Endometrial microvascular endothelial cells (primary cell): ENCODE measurements around the gene PDE3A. TPM values are rescaled to one million over a fixed set of nuclear protein-coding genes. Genes with fewer than 3 reads are reported as not detected.

Experiments
- in situ Hi-C: cut with HindIII; loops from 2 replicates; pipeline ENCODE4 v1.10.0; 2017; ENCODE audit warnings: low sequenced_read_pairs, low pct_unique_long_range_greater_than_20kb; ENCODE audit errors: inconsistent ontology term
- total RNA-seq: library from RNA; depleted of rRNA; stranded (reverse); fragments of >200 nt; gene quantifications from one replicate; pipeline ENCODE4 v1.2.3, GENCODE V29; 2015; ENCODE audit errors: inconsistent ontology term

PDE3A gene
- total RNA-seq, 1 donor from 2014 or later = 8.2 TPM

DNA sequence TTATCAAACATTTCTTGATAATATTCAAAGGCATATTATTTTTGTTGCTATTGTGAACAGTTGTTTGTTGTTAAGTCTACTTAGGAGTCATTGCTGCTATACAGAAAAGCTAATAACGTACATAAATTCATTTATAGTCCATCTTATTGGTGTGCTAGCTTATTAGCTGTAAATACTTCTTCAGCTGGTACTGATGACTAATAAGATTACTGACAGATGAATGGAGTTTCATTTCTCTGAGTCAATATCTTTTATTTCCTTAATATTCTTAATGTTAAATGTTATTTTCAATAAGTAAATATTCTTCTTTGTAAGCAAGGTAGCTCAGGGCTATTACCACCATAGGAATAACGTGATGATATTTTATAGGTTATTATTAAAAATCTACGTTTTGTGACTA is 187.4 kb downstream of the PDE3A start:
- in situ Hi-C loops = no loop called here

DNA sequence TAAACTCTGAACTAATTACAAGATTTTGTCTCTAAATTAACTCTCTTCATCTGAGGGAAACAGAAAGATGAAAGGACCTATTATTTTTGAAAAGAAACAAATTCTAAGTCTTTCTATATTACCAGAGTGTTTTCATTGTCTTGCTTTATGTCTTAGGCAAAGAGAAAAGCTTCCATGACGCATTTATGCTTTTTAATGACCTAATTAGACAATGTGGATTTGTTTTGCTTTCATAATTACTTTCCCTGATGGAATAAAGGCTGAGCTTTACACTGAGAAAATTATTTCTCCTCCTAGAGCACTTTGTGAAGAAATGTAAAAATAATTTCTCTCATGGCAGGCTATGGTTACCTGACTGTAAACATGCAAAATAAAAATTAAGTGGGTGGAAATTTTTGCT is 188.8 kb downstream of the PDE3A start:
- in situ Hi-C loops = no loop called here

DNA sequence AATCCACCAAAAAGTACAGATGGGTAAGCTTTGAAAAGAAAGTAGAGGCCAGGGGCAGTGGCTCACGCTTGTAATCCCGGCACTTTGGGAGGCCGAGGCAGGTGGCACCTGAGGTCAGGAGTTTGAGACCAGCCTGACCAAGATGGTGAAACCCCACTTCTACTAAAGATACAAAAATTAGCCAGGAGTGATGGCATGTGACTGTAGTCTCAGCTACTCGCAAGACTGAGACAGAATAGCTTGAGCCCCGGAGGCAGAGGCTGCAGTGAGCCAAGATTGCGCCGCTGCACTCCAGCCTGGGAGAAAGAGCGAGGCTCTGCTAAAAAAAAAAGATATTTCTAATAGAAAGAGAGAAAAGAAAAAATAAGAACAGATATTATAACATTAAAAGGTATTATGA is 192.6 kb downstream of the PDE3A start:
- in situ Hi-C loops = no loop called here

DNA sequence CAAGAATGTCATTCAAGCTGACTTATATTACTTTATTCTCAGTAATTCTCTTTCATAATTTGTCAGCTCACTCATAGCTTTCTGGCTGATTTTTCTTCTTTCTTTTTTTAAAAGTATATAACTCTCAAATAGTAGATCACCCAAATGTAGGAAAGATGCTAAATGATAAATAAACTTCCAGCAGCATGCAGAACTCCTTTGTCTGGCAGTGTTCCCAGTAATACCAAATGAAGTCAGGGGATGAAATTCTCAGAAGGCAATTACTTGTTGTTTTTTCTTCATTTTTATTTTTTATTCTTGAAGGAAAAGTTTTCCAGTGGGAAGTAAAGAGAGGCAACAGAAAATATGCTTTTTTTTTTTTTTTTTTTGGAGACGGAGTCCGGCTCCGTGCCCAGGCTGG is 193.5 kb downstream of the PDE3A start:
- in situ Hi-C loops = no loop called here

DNA sequence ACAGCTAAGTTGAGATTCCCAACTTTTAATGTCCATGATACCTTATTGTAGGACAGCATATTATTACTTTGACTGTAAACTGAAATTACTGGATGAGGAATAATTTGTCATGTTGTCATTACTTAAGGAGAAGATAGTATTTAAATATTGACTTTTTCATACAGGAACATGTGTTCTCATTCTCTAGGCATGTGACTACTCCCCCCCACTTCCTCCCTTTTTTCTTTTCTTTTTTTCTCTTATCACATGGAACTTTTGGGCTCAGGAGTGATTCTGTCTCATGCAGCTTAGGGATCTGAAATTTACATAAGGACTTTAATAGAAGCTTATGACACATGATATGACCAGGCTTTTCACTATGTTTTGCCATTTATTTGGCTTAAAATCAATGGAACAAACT is 199.1 kb downstream of the PDE3A start:
- in situ Hi-C loops = no loop called here

DNA sequence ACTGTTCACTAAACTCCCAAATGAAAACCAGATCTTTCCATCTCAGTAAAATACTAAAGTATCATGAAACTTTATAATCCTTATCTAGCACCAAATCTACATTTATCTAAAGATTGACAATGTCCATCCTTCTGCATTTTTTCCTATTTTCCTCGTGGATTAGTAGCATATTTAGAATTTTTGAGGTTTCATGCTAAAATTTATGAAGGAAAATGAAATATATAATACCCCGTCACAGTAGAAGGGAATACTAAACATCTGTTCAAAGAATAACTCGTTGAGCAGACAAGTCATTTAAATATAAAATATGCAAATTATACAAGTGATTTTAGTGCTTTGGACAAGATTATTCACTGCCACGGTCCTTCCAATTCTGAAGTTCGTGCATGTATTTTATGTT is 204.1 kb downstream of the PDE3A start:
- in situ Hi-C loops = no loop called here

DNA sequence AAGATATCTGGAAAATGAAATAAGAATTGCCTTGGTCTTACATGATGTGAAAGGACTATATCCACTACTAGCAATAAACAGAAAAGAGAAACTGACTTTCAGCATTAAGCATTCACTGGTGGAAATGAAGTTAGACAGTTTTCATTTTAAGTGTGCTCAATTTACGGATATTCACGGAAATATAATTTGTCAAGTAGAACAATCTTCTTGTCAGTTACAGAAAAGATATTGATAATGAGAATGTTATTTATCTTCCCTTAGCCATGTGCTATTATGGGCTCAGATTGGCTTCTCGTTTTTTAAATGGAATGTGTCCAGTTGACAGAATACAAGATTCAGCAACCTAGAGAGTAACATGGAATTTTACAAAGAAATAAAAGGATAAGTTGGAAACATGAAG is 208.2 kb downstream of the PDE3A start:
- in situ Hi-C loops = no loop called here

DNA sequence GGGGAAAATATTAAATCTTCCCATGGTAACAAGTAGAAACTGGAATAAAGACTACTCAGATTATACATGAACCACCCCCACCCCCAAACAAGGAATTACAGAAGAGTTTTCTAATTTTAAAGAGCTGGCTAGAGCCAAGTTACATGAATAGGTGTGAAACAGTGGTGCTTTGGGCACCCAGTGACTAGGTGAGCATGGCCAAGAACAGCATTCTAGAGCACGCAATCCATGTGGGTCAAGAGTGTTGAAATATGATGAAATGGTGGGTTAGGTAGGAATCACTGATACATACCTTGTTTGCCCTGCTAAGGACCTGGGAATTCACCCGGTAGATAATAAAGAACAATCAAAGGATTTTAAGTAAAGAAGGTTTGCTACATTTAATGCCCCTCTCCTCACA is 208.7 kb downstream of the PDE3A start:
- in situ Hi-C loops = no loop called here

DNA sequence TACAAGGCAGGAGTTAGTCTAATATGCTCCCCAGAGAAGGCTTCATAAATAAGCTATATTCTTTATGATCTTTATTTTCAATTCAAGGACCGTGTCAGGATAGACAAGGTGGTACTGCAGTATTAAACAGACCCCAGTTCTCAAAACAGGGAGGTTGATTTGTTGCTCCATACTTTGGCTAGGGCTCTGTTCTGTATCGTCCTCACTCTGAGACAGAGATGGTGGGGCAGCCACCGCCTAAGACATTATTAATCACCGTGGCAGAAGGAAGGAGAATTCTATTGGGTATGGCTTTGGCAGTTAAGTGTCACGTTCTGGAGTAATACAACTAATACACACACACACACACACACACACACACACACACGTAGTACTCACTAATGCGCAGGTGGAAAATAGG is 209.8 kb downstream of the PDE3A start:
- in situ Hi-C loops = no loop called here

DNA sequence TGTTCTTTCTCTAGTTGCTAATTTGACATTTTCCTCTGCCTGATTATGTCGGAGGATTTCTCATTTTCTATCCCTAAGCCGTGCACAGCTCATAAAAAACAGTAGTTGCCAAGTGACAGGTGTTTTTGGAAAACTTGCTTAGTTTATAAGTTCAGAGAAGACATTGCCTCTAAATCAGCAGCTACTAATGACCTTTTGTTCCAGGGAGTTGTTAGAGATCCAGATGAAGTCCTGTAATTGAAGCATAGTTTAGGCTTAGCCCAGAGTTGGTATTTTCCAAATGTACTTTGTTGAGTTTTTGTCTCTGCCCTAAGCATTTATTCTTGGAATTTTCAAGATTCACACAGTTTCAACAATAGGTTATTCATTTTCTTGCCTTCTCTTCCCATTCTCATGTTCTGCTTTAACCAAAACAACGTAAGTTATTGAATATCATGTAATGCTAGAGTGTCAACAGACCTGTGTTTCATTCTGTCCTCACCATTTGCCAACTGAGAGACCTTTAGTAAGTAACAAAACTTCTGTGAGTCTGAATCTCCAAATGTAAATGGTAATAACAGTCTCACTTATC is 216.8 kb downstream of the PDE3A start:
- in situ Hi-C loops = no loop called here

DNA sequence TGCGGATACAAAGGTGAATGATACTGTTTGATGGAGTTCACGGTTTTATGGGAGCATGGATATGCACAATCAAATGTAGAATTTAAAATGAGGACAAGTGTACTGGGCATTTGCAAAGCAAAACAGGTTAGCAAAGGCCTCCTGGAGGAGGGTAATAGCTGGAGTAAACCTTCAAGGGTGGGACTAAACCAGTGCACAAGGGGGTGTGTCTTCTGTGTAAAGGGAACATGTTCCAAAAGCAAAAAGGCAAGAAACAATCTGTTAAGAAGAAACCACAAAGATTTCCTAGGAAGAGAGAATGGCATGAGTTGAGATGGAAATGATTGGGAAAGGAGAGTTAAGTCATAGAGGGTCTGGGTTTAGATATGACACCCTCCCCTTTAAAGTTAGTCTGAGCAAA is 217.6 kb downstream of the PDE3A start:
- in situ Hi-C loops = no loop called here

DNA sequence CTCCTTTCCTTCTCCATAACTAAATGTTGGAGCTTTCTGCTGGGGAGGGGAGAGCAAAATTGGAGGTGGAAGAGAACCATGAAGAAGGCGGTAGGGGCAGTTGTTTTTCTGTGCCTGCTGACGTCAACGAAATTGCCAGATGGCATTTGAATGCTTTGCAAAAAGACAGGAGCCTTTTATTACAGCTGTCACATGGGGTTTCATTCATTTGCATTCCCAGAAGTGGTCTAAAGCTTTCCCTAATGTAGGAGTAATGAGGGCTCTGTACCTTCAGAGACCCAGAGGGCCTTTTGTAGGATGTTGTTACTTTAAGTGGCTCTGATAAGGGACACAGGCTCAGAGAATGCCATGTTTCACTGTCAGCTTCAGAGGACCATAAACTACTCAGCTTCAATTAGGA is 219.7 kb downstream of the PDE3A start:
- in situ Hi-C loops = no loop called here

DNA sequence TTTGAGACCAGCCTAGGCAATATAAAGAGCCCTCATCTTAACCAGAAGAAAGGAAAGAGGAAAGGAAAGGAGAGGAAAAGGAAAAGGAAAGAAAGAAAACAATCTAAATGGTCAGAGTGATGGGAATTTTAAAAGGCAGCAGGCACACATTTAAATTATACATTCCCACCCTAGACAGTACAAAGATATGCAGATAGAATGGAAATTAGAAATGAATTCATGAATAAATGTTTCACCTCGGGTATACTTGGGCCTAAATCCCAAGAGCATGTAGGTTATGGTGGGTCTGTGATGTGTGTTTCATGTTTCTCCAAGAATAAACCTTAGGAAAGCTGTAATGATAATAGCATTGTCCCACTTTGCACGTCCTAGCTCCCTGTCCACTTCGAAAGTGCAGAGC is 222.2 kb downstream of the PDE3A start:
- in situ Hi-C loops = no loop called here

DNA sequence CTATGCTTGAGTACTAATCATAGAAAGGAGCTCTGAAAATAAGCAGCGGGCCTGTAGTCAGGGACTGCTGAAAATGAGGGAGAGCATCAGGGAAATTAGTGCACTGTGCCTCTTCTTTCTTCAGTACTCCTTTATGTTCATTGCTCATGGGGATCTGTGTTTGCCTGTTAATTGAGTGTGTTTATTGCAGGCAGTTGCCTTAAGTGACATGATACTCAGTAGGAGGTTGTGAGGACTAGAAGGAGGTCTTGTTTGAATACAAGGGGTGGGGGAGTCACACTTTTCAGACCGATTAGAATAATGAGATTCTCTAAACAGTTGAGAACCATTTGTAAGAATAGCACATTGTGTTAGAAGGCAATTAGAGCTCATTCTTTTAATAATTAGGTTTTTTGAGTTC is 224.2 kb downstream of the PDE3A start:
- in situ Hi-C loops = no loop called here

DNA sequence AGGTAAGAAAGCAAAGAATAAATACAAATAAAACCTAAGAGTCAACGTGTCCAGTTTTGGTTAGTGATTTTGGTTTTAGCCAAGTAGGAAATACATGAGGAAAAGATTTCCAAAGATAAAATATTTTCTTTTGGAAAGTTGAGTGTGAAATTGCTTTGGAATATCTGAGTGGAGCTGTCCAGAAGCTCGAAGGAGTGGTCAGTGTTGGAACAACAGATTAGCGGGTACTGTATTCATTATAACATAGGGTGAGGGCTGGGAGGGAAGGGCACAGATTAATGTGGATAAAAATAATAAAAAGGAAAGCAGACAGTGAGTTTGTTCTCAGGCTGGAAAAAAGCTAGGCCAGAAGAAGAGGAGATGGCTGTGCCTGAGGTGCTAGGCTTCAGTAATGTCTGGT is 225.3 kb downstream of the PDE3A start:
- in situ Hi-C loops = no loop called here

DNA sequence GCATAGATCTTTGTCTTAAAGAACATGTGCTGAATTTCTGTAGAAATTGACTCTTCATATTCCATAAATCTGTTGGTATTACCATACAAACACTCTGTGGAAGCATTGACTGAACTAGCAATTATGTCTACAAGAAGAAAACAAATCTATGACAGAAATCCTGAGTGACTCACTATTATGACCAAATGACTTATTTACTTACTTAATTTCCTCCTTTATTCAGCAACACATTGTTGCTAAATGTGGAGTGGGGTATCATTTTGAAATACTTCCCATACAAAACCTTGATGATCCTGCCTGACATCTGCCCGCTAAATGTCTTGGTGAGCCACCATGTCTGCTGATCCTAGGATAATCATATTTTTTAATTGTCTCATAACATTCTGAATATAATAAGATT is 227.7 kb downstream of the PDE3A start:
- in situ Hi-C loops = no loop called here

DNA sequence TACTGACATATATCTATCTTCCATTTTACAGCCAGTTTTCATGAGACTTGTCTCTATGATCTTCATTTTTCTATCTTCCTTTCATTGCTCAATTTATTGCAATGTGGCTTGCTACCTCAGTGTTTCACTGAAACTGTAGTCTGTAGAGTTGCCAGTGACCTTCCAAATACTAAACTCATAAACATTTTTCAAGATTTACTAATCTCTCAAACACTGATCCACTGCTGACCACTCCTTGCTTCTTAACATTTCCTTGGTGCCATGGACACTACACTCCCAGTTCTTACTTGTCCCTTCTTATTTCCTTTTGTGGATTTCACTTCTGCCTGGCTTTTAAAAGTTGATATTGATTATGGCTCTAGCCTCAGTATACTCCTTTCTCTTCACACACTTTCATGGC is 231.4 kb downstream of the PDE3A start:
- in situ Hi-C loops = no loop called here

DNA sequence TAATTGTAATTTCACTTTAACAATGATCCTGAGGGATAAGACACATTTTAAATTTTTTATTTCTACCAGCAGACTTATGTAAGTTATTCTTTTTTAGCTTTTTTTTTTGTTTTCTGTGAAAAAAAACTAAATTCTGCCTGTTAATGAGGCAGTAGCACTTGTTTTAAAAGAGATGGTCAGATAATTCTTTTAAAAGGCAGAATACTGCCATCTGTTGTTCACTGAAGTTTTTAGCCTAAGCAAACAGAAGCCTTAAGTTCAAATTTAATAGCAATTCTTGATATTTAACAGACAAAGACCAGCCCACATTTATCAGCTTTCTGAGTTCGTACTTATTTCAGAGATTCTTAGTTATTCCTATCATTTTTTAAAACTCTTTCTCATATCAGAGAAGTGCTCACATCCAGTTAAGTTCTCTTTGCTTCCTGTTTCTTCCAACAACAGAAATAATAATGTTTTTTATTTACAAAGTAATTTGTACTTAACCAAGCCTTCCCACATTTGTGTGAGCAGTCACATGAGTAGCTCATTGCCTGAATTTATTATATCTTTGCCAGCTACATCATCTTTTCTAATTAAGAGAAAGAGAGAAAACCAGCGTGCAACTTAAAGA is 233.4 kb downstream of the PDE3A start:
- in situ Hi-C loops = no loop called here

DNA sequence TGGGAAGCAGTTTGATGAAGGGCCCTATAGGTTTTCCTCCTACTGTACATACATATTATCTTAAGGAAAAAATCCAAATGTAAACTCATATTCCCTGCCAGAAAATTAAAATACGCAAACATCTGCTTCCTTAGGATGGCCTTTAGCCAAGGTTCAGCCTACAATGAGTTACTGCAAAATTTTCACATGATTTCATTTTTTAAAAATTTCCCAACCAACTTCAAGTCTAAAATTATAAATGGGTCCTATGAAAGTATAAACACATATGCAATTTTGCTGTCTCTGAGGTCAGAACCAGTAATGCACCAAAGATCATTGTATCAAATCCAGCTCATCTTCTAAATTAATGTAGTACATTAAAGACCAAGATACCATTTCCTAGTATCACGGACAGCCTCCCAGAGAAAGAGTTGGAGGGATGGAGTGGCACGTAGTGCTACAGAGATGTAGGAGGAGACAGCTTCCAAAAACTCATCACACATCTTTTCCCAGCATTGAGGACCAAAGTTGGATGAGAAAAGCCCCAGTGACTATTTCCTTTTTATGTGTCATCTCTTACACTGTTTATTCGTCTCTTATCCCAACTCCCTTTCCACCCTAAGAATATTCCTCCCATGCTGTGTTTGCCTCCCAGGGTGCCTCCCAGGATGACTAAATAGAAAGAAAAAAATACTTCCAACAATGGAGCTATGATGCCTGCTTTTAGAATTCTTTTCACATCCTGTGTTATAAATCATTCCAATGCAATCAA is 234.5 kb downstream of the PDE3A start:
- in situ Hi-C loops = no loop called here

DNA sequence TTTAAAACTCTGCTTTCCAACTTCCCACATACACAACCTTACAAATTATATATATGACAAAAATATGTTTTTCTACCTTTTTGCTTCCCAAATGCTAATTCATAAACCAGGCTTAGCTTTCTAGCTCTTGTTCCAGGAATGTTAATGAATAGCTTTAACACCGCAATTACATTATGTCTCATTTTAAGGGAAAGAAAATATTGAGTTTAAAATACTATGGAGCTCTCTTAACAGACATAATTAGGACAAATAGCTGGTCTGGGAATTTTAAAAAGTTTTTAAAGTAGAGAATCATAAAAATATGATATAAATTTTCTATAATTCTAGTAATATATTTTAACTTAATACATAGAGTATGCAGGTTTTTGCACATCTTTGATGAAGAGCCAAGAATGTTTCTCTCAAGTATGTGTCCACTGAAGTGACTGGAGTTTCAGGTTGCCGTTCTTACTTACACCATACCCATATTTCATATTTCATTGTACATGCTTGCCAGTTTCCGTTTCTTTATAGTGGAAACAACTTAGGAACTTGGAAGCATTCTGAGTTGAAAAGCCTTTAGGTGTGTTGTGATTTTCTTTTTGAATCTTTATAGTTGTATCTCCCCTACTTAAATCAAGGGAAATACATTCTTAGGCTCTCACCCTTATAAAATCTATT is 236.2 kb downstream of the PDE3A start:
- in situ Hi-C loops = no loop called here
